GM12864 (cell line): Measurements from ENCODE around the gene XAB2.

Experiments used
- DNase-seq: peaks from one replicate; pipeline ENCODE4 v3.0.0-alpha.2; 2011; ENCODE audit warnings: low read depth
- H3K4me3 ChIP-seq: 2 replicates; pipeline ENCODE4 v1.5.1; 2011; ENCODE audit warnings: mild to moderate bottlenecking, low read depth, low read length, control low read depth
- CTCF ChIP-seq: IDR thresholded peaks from 2 replicates; pipeline ENCODE4 v1.5.1; 2011; ENCODE audit warnings: low read depth, mild to moderate bottlenecking, moderate library complexity, low read length, control low read depth, inconsistent platforms; ENCODE audit errors: missing control alignments

XAB2 gene

GRCh38 chr19:7622933-7623685, 6.2 kb downstream of the XAB2 start:
- no peak for TF ChIP-seq CTCF
- no peak for DNase-seq
- no peak overlapping the region for H3K4me3 ChIP-seq

- no peak for DNase-seq
- no peak for TF ChIP-seq CTCF
- no peak overlapping the region for H3K4me3 ChIP-seq
Observed at GRCh38 chr19:7620442-7621412, 8.6 kb downstream of the XAB2 start.

- no peak overlapping the region for H3K4me3 ChIP-seq
- TF ChIP-seq CTCF: no peak
- DNase-seq: no peak
Observed at GRCh38 chr19:7619671-7620441, 9.5 kb downstream of the XAB2 start.

GRCh38 chr19:7618771-7619510, 10.4 kb downstream of the XAB2 start:
- no peak overlapping the region for H3K4me3 ChIP-seq
- no peak for TF ChIP-seq CTCF
- no peak for DNase-seq

GRCh38 chr19:7618348-7618747, 11.0 kb downstream of the XAB2 start:
- no peak for TF ChIP-seq CTCF
- no peak overlapping the region for H3K4me3 ChIP-seq
- DNase-seq: no peak

- DNase-seq: no peak
- no peak for TF ChIP-seq CTCF
- H3K4me3 ChIP-seq: no peak overlapping the region
Observed at GRCh38 chr19:7617735-7618134, 11.6 kb downstream of the XAB2 start.
